Astrocyte (in vitro differentiated cells and primary cell): Measurements from ENCODE around the gene CSF1. TPM values are rescaled to one million over a fixed set of nuclear protein-coding genes. Genes with fewer than 3 reads are reported as not detected.

ENCODE experiments used
- DNase-seq: peaks from one replicate; pipeline ENCODE4 v3.0.0-alpha.2; 2010; ENCODE audit warnings: low read depth
- FAIRE-seq: peaks from 2 replicates; lab custom pipeline; 2011; peaks lifted over from hg19 to GRCh38; lab: Jason Lieb, UNC
- H2AFZ ChIP-seq: 2 replicates; pipeline ENCODE4 v1.6.0; 2012; ENCODE audit warnings: low read depth, low read length, inconsistent platforms
- H3K27ac ChIP-seq: 2 replicates; pipeline ENCODE4 v1.5.1; 2011; ENCODE audit warnings: low read depth, low read length, inconsistent platforms
- H3K27me3 ChIP-seq: 2 replicates; pipeline ENCODE4 v1.6.0; 2011; ENCODE audit warnings: low read length, inconsistent platforms; ENCODE audit not compliant: insufficient read depth
- H3K36me3 ChIP-seq: 2 replicates; pipeline ENCODE4 v1.5.1; 2011; ENCODE audit warnings: low read length, inconsistent platforms; ENCODE audit not compliant: insufficient read depth
- H3K4me1 ChIP-seq: 2 replicates; pipeline ENCODE4 v1.5.1; 2011; ENCODE audit warnings: low read length, inconsistent platforms; ENCODE audit not compliant: insufficient read depth
- H3K4me2 ChIP-seq: 2 replicates; pipeline ENCODE4 v1.6.0; 2012; ENCODE audit warnings: low read length, inconsistent platforms
- H3K4me3 ChIP-seq: 2 replicates; pipeline ENCODE4 v1.5.1; 2011; ENCODE audit warnings: low read depth, mild to moderate bottlenecking, low read length, inconsistent platforms; ENCODE audit not compliant: insufficient read depth
- H3K79me2 ChIP-seq: 2 replicates; pipeline ENCODE4 v1.6.0; 2012; ENCODE audit warnings: mild to moderate bottlenecking, low read length, inconsistent platforms; ENCODE audit not compliant: insufficient read depth
- H3K9ac ChIP-seq: 2 replicates; pipeline ENCODE4 v1.6.0; 2012; ENCODE audit warnings: mild to moderate bottlenecking, low read length, inconsistent platforms
- H3K9me3 ChIP-seq: 2 replicates; pipeline ENCODE4 v1.5.1; 2012; ENCODE audit warnings: low read depth, mild to moderate bottlenecking, low read length, inconsistent platforms; ENCODE audit not compliant: insufficient read depth
- H4K20me1 ChIP-seq: 2 replicates; pipeline ENCODE4 v1.6.0; 2012; ENCODE audit warnings: low read length, inconsistent platforms; ENCODE audit not compliant: insufficient read depth
- H3K27ac Mint-ChIP-seq: one replicate; pipeline ENCODE4 v1.8.0; 2021; ENCODE audit warnings: mild to moderate bottlenecking, mixed read lengths; ENCODE audit not compliant: unreplicated experiment
- H3K27me3 Mint-ChIP-seq: one replicate; pipeline ENCODE4 v1.8.0; 2021; ENCODE audit warnings: low read depth, mixed read lengths; ENCODE audit not compliant: unreplicated experiment
- H3K36me3 Mint-ChIP-seq: one replicate; pipeline ENCODE4 v1.8.0; 2021; ENCODE audit warnings: low read depth, mixed read lengths; ENCODE audit not compliant: unreplicated experiment
- H3K4me1 Mint-ChIP-seq: one replicate; pipeline ENCODE4 v1.8.0; 2021; ENCODE audit warnings: low read depth, mixed read lengths; ENCODE audit not compliant: unreplicated experiment
- H3K4me3 Mint-ChIP-seq: one replicate; pipeline ENCODE4 v1.8.0; 2021; ENCODE audit warnings: mild to moderate bottlenecking, moderate library complexity, mixed read lengths; ENCODE audit not compliant: unreplicated experiment
- H3K9me3 Mint-ChIP-seq: one replicate; pipeline ENCODE4 v1.8.0; 2021; ENCODE audit warnings: mild to moderate bottlenecking, mixed read lengths; ENCODE audit not compliant: unreplicated experiment
- CTCF ChIP-seq: IDR thresholded peaks from 2 replicates; pipeline ENCODE4 v1.5.1; 2011; ENCODE audit warnings: low read depth, mild to moderate bottlenecking, inconsistent platforms, low read length, moderate library complexity; ENCODE audit not compliant: insufficient read depth
- EZH2 ChIP-seq: IDR thresholded peaks from 2 replicates; pipeline ENCODE4 v1.6.1; 2012; ENCODE audit warnings: mild to moderate bottlenecking, low read length, inconsistent platforms; ENCODE audit not compliant: insufficient read depth
- total RNA-seq: library from RNA; stranded (reverse); gene quantifications from 2 replicates; pipeline ENCODE4 v1.2.1, GENCODE V29; 2021

Gene CSF1
- total RNA-seq, 1 donor from 2014 or later = 12.3 TPM

- no peak for TF ChIP-seq EZH2
- TF ChIP-seq CTCF = no peak
- Histone ChIP-seq H3K27me3 (no peaks in the 10 kb centered on the region), H3K4me1 (peaks cover 21% of the 10 kb centered on the region), H3K9ac (no peak overlapping the region), H3K4me2 (no peak overlapping the region), H3K79me2 (no peaks in the 10 kb centered on the region), H2AFZ (no peak overlapping the region), H3K36me3 (peaks cover 3% of the 10 kb centered on the region), H3K9me3 (no peaks in the 10 kb centered on the region), H3K27ac (no peak overlapping the region), H3K4me3 (no peak overlapping the region), H4K20me1 (peaks cover 7% of the 10 kb centered on the region)
- DNase-seq (peak; percentile 69), FAIRE-seq (no peak)
- Mint-ChIP-seq H3K36me3 (peaks cover 52% of the 10 kb centered on the region), H3K27me3 (peaks cover 17% of the 10 kb centered on the region), H3K4me1 (peaks cover 29% of the 10 kb centered on the region), H3K27ac (no peak overlapping the region), H3K9me3 (peaks cover 14% of the 10 kb centered on the region), H3K4me3 (peak overlapping the region; percentile 73)
These were observed 16.1 kb downstream of the CSF1 start for GRCh38 chr1:109926662-109927300.

GRCh38 chr1:109927356-109927755 is 16.7 kb downstream of the CSF1 start:
- Histone ChIP-seq H3K4me1 (peaks cover 21% of the 10 kb centered on the region), H3K79me2 (no peaks in the 10 kb centered on the region), H3K9ac (no peak overlapping the region), H3K9me3 (no peaks in the 10 kb centered on the region), H3K27me3 (no peaks in the 10 kb centered on the region), H3K4me3 (no peak overlapping the region), H4K20me1 (peaks cover 3% of the 10 kb centered on the region), H3K4me2 (no peak overlapping the region), H3K36me3 (peaks cover 3% of the 10 kb centered on the region), H2AFZ (no peak overlapping the region), H3K27ac (no peak overlapping the region)
- no peak for TF ChIP-seq CTCF
- no peak for TF ChIP-seq EZH2
- Mint-ChIP-seq H3K36me3 (peaks cover 48% of the 10 kb centered on the region), H3K4me1 (peaks cover 32% of the 10 kb centered on the region), H3K4me3 (peak overlapping the region; percentile 27), H3K9me3 (peaks cover 13% of the 10 kb centered on the region), H3K27ac (no peak overlapping the region), H3K27me3 (peaks cover 11% of the 10 kb centered on the region)
- DNase-seq (no peak), FAIRE-seq (no peak)

- Mint-ChIP-seq H3K9me3 (peaks cover 13% of the 10 kb centered on the region), H3K27me3 (peaks cover 9% of the 10 kb centered on the region), H3K27ac (no peak overlapping the region), H3K4me3 (no peak overlapping the region), H3K4me1 (peaks cover 32% of the 10 kb centered on the region), H3K36me3 (peaks cover 44% of the 10 kb centered on the region)
- TF ChIP-seq EZH2 = no peak
- no peak for TF ChIP-seq CTCF
- Histone ChIP-seq H2AFZ (no peak overlapping the region), H3K36me3 (peaks cover 3% of the 10 kb centered on the region), H3K9ac (no peak overlapping the region), H3K4me3 (no peak overlapping the region), H3K4me2 (peak overlapping the region; percentile 34), H3K79me2 (no peaks in the 10 kb centered on the region), H4K20me1 (no peaks in the 10 kb centered on the region), H3K4me1 (peaks cover 21% of the 10 kb centered on the region), H3K27ac (no peak overlapping the region), H3K9me3 (no peaks in the 10 kb centered on the region), H3K27me3 (no peaks in the 10 kb centered on the region)
- DNase-seq (peak; percentile 57), FAIRE-seq (no peak)
These were observed 17.3 kb downstream of the CSF1 start for GRCh38 chr1:109927911-109928321.
